Endothelial cell of umbilical vein (primary cell): Measurements from ENCODE around the gene HECA. TPM values are rescaled to one million over a fixed set of nuclear protein-coding genes. Genes with fewer than 3 reads are reported as not detected.

Experiments
- BruUV-seq: library from RNA; stranded (reverse); fragments of 400-500 nt; replicated peaks from 2 replicates; lab custom pipeline; 2021; lab: Mats Ljungman, UMichigan
- CTCF ChIA-PET: fragments of 300-600, 350-600 bp; sonication (Branson Sonifier 250); formaldehyde crosslinking; loops from one replicate; lab custom pipeline; 2021; ENCODE audit warnings: antibody characterized with exemption, inconsistent platforms; lab: Charles Lee
- POLR2A ChIA-PET: fragments of 300-600, 350-600 bp; sonication (Branson Sonifier 250); formaldehyde crosslinking; loops from one replicate; lab custom pipeline; 2021; ENCODE audit warnings: antibody characterized with exemption, inconsistent platforms; lab: Charles Lee
- DNase-seq: peaks from one replicate; pipeline ENCODE4 v3.0.0-alpha.2; 2011; ENCODE audit warnings: low read depth, low spot score
- FAIRE-seq: peaks from 2 replicates; lab custom pipeline; 2011; peaks lifted over from hg19 to GRCh38; lab: Jason Lieb, UNC
- H2AFZ ChIP-seq: 2 replicates; pipeline ENCODE4 v1.6.0; 2012; ENCODE audit warnings: low read depth, low read length, control low read depth, inconsistent platforms
- H3K27ac ChIP-seq: 2 replicates; pipeline ENCODE4 v1.5.1; 2011; ENCODE audit warnings: low read depth, mild to moderate bottlenecking, control low read depth, low read length, moderate library complexity; ENCODE audit not compliant: insufficient read depth
- H3K27me3 ChIP-seq, 2 experiments: 2 replicates each; pipeline versions ENCODE4 v1.6.0 to v1.6.1; 2011; ENCODE audit warnings: low read length in 2 of 2, mixed read lengths in 1 of 2; ENCODE audit not compliant: control insufficient read depth in 2 of 2, insufficient read depth in 2 of 2
- H3K36me3 ChIP-seq, 2 experiments: 2 replicates in 1 of 2; 3 replicates in 1 of 2; pipeline ENCODE4 v1.5.1; 2011; ENCODE audit warnings: low read length in 2 of 2, mild to moderate bottlenecking in 1 of 2, moderate library complexity in 1 of 2; ENCODE audit not compliant: control insufficient read depth in 2 of 2, insufficient read depth in 2 of 2; ENCODE audit errors: extremely low read depth in 1 of 2
- H3K4me1 ChIP-seq: 3 replicates; pipeline ENCODE4 v1.5.1; 2011; ENCODE audit warnings: mild to moderate bottlenecking, low read length; ENCODE audit not compliant: control insufficient read depth, insufficient read depth; ENCODE audit errors: extremely low read depth
- H3K4me2 ChIP-seq: 2 replicates; pipeline ENCODE4 v1.6.1; 2011; ENCODE audit warnings: low read length, control low read depth, mixed read lengths; ENCODE audit not compliant: insufficient read depth
- H3K4me3 ChIP-seq, 3 experiments: fragments of 200-600 bp in 1 of 3; sonication (generic), shearing (Covaris generic) in 1 of 3; replicated peaks in 1 of 3; 2 replicates each; pipeline ENCODE4 v1.5.1; 2011 to 2016; ENCODE audit warnings: control low read depth in 3 of 3, low read length in 3 of 3, mild to moderate bottlenecking in 2 of 3, inconsistent platforms in 1 of 3, low read depth in 1 of 3, moderate library complexity in 1 of 3; ENCODE audit not compliant: insufficient read depth in 1 of 3
- H3K79me2 ChIP-seq: 2 replicates; pipeline ENCODE4 v1.6.0; 2012; ENCODE audit warnings: low read length, inconsistent platforms; ENCODE audit not compliant: control insufficient read depth, insufficient read depth
- H3K9ac ChIP-seq: replicated peaks from 2 replicates; pipeline ENCODE3; 2011; ENCODE audit warnings: low read length, control low read depth; ENCODE audit not compliant: insufficient read depth; ENCODE audit errors: extremely low read depth
- H3K9me1 ChIP-seq: replicated peaks from 3 replicates; pipeline ENCODE4 v1.6.0; 2011; ENCODE audit warnings: mild to moderate bottlenecking, low read length; ENCODE audit not compliant: control insufficient read depth, insufficient read depth; ENCODE audit errors: extremely low read depth
- H3K9me3 ChIP-seq: replicated peaks from 2 replicates; pipeline ENCODE4 v1.5.1; 2012; ENCODE audit warnings: low read length, inconsistent platforms; ENCODE audit not compliant: control insufficient read depth, insufficient read depth
- H4K20me1 ChIP-seq: replicated peaks from 2 replicates; pipeline ENCODE3; 2011; ENCODE audit warnings: mild to moderate bottlenecking, low read length; ENCODE audit not compliant: control insufficient read depth, insufficient read depth; ENCODE audit errors: extremely low read depth
- CTCF ChIP-seq, 2 donors: IDR thresholded peaks; 1 replicate in 1 of 2; 2 replicates in 1 of 2; pipeline ENCODE4 v1.5.1; 2011; ENCODE audit warnings: low read length in 2 of 2, mild to moderate bottlenecking in 2 of 2, moderate library complexity in 2 of 2, control low read depth in 1 of 2, inconsistent platforms in 1 of 2, low read depth in 1 of 2; ENCODE audit not compliant: insufficient read depth in 1 of 2; ENCODE audit errors: extremely low read depth in 1 of 2
- EZH2 ChIP-seq: IDR thresholded peaks from 2 replicates; pipeline ENCODE4 v1.6.1; 2012; ENCODE audit warnings: borderline replicate concordance, low read depth, mild to moderate bottlenecking, moderate library complexity, low read length, inconsistent platforms; ENCODE audit not compliant: severe bottlenecking
- FOS ChIP-seq: IDR thresholded peaks from 2 replicates; pipeline ENCODE4 v1.6.1; 2011; ENCODE audit warnings: mild to moderate bottlenecking, low read length, moderate library complexity, borderline replicate concordance; ENCODE audit not compliant: insufficient read depth
- GATA2 ChIP-seq: IDR thresholded peaks from 2 replicates; pipeline ENCODE4 v1.7.0; 2011; ENCODE audit warnings: low read depth, mild to moderate bottlenecking, moderate library complexity, mixed read lengths, low read length; ENCODE audit not compliant: insufficient read length, insufficient read depth
- JUN ChIP-seq: IDR thresholded peaks from 2 replicates; pipeline ENCODE4 v1.6.1; 2011; ENCODE audit warnings: borderline replicate concordance, low read depth; ENCODE audit not compliant: insufficient read length, insufficient read depth
- MYC ChIP-seq: IDR thresholded peaks from one replicate; pipeline ENCODE4 v1.6.1; 2011; ENCODE audit warnings: mild to moderate bottlenecking, low read depth, low read length
- POLR2A ChIP-seq: IDR thresholded peaks from 2 replicates; pipeline ENCODE4 v1.6.1; 2012; ENCODE audit warnings: low read depth, mild to moderate bottlenecking, control low read depth, low read length
- POLR2AphosphoS5 ChIP-seq: IDR thresholded peaks from 2 replicates; pipeline ENCODE4 v1.6.1; 2012; ENCODE audit warnings: low read depth, mild to moderate bottlenecking, control low read depth, low read length, moderate library complexity; ENCODE audit not compliant: insufficient read depth
- dilution Hi-C: fragments of 300-500 bp; cut with MboI; formaldehyde crosslinking; loops from one replicate; pipeline ENCODE4 v1.15.0; 2019; ENCODE audit warnings: low sequenced_read_pairs; ENCODE audit not compliant: extremely low pct_ligation_motif_present
- intact Hi-C: fragments of 100-400 bp; cut with micrococcal nuclease; formaldehyde crosslinking; loops from one replicate; pipeline ENCODE4 v1.10.0; 2022
- polyA plus RNA-seq, 4 experiments: library from polyadenylated mRNA; depleted of rRNA in 3 of 4; stranded (reverse) in 3 of 4; unstranded in 1 of 4; fragments of >200 nt; gene quantifications; 2 replicates each; pipeline versions ENCODE4 v1.2.1 to v1.2.3, GENCODE V29; 2011 to 2012; ENCODE audit warnings: missing spikeins in 1 of 4
- total RNA-seq: library from RNA; stranded (reverse); gene quantifications from 2 replicates; pipeline ENCODE4 v1.2.3, GENCODE V29; 2021
- TF ChIP-seq, protein P1 (sequence below): IDR thresholded peaks from 2 replicates; pipeline ENCODE4 v1.6.1; 2011; ENCODE audit not compliant: insufficient read depth, insufficient read length

Gene HECA
- total and polyA plus RNA-seq, 2 donors (not counting 3 experiments of a cell fraction or from before 2014, with no cell fraction given), result 5.8 to 16.7 TPM

DNA sequence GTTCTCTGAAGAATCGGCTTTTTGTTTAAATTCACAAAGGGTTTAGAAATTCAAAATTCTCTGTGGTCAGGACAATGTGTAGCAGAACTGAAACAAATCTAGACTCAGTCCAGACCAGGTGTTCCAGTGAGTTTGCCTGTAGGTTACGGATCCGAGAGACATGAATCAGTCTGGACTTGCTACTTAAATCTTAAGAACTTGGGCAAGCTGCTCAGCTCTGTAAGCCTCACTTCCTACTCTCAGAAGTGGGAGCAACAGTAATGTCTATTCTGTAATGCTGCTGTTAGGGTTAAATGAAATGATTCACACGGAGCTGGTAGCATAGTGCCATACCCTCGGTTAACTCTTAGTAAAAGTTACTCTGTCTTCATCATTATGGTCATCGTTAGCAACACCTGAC lies 37.7 kb downstream of the HECA start:
- H3K9ac ChIP-seq, result no peak overlapping the region
- no peaks in the 10 kb centered on the region for H3K9me1 ChIP-seq
- intact Hi-C loops, result no loop called here
- H3K4me1 ChIP-seq, result no peaks in the 10 kb centered on the region
- H3K27me3 ChIP-seq, result no peaks in the 10 kb centered on the region
- CTCF ChIA-PET, result no interaction called here
- no peak for DNase-seq
- no peak overlapping the region for H3K4me3 ChIP-seq
- no peak overlapping the region for H3K4me2 ChIP-seq
- TF ChIP-seq MYC (no peak), FOS (no peak), EZH2 (no peak), POLR2A (no peak), JUN (no peak), GATA2 (no peak), CTCF (IDR thresholded peaks at IDR 0.05; ENCODE audit: extremely low read depth in 1 of 2, insufficient read depth in 1 of 2, low read depth in 1 of 2, low read length in 2 of 2) (no peak), POLR2AphosphoS5 (no peak)
- TF ChIP-seq, protein P1, sequence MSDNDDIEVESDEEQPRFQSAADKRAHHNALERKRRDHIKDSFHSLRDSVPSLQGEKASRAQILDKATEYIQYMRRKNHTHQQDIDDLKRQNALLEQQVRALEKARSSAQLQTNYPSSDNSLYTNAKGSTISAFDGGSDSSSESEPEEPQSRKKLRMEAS, result no peak
- H3K27ac ChIP-seq, result no peak overlapping the region
- peaks cover 0 to 6% of the 10 kb centered on the region in 2 experiments for H3K36me3 ChIP-seq
- dilution Hi-C loops, result no loop called here
- peaks cover 3% of the 10 kb centered on the region for H3K79me2 ChIP-seq
- POLR2A ChIA-PET, result no interaction called here
- no peaks in the 10 kb centered on the region for H4K20me1 ChIP-seq
- no peak overlapping the region for H2AFZ ChIP-seq
- no peaks in the 10 kb centered on the region for H3K9me3 ChIP-seq
- FAIRE-seq, result no peak
- no TSS peak for BruUV-seq
